GM12878 (cell line): Measurements from ENCODE around the gene CCND2. TPM values are rescaled to one million over a fixed set of nuclear protein-coding genes. Genes with fewer than 3 reads are reported as not detected.

Experiments used
- BMI1 ChIP-seq: fragments of 450-650 bp; IDR thresholded peaks from 2 replicates; pipeline ENCODE4 v1.6.1; 2016; ENCODE audit warnings: mild to moderate bottlenecking, moderate library complexity, borderline replicate concordance
- CBX5 ChIP-seq: sonication (generic); IDR thresholded peaks from 2 replicates; pipeline ENCODE4 v1.6.1; 2016; ENCODE audit warnings: low read depth, moderate library complexity, mild to moderate bottlenecking, inconsistent platforms
- CEBPB ChIP-seq, 2 experiments: fragments of 150-350 bp in 1 of 2; IDR thresholded peaks; 2 replicates each; pipeline ENCODE4 v1.6.1; 2012 to 2014; ENCODE audit warnings: low read depth in 2 of 2, low read length in 2 of 2, borderline replicate concordance in 1 of 2, inconsistent platforms in 1 of 2
- E2F4 ChIP-seq: IDR thresholded peaks from 2 replicates; pipeline ENCODE4 v1.6.1; 2012; ENCODE audit warnings: low read depth, low read length, improper control_type of control experiment
- EED ChIP-seq: sonication (generic); IDR thresholded peaks from 2 replicates; pipeline ENCODE4 v1.6.1; 2016; ENCODE audit warnings: antibody characterized with exemption, low read depth
- EP300 ChIP-seq, 2 experiments: fragments of 150-350 bp in 1 of 2; IDR thresholded peaks; 2 replicates each; pipeline ENCODE4 v1.6.1; 2011 to 2012; ENCODE audit warnings: low read depth in 2 of 2, low read length in 2 of 2, borderline replicate concordance in 1 of 2, improper control_type of control experiment in 1 of 2, inconsistent platforms in 1 of 2; ENCODE audit not compliant: control insufficient read depth in 1 of 2
- ESRRA ChIP-seq: IDR thresholded peaks from 2 replicates; pipeline ENCODE4 v1.6.1; 2012; ENCODE audit warnings: mild to moderate bottlenecking, low read length, improper control_type of control experiment
- GATAD2B ChIP-seq: fragments of 450-650 bp; conservative IDR thresholded peaks from 2 replicates; pipeline ENCODE4 v1.6.1; 2017; ENCODE audit warnings: low read depth, mild to moderate bottlenecking, moderate library complexity
- IKZF1 ChIP-seq: fragments of 450-650 bp; conservative IDR thresholded peaks from 2 replicates; pipeline ENCODE4 v1.6.1; 2017; ENCODE audit warnings: antibody characterized with exemption, mild to moderate bottlenecking
- JUNB ChIP-seq: IDR thresholded peaks from 2 replicates; pipeline ENCODE4 v1.6.1; 2016; ENCODE audit warnings: antibody characterized with exemption, mild to moderate bottlenecking
- KDM1A ChIP-seq: fragments of 200-600 bp; sonication (generic); IDR thresholded peaks from 2 replicates; pipeline ENCODE4 v1.6.1; 2016; ENCODE audit warnings: borderline replicate concordance
- NFIC ChIP-seq: IDR thresholded peaks from 2 replicates; pipeline ENCODE4 v1.6.1; 2012; ENCODE audit warnings: low read depth, mild to moderate bottlenecking, inconsistent platforms, low read length, moderate library complexity
- NFXL1 ChIP-seq: fragments of 450-650 bp; IDR thresholded peaks from 2 replicates; pipeline ENCODE4 v1.6.1; 2017; ENCODE audit warnings: antibody characterized with exemption, mild to moderate bottlenecking, borderline replicate concordance
- NR2C1 ChIP-seq: fragments of 450-650 bp; IDR thresholded peaks from 2 replicates; pipeline ENCODE4 v1.6.1; 2017; ENCODE audit warnings: antibody characterized with exemption, mild to moderate bottlenecking, moderate library complexity
- PAX8 ChIP-seq: fragments of 450-650 bp; IDR thresholded peaks from 2 replicates; pipeline ENCODE4 v1.6.1; 2017; ENCODE audit warnings: mild to moderate bottlenecking, moderate library complexity
- POLR2AphosphoS2 ChIP-seq: IDR thresholded peaks from 2 replicates; pipeline ENCODE4 v1.6.1; 2011; ENCODE audit warnings: low read depth, mild to moderate bottlenecking, low read length, improper control_type of control experiment, moderate library complexity
- POLR2AphosphoS5 ChIP-seq: IDR thresholded peaks from 2 replicates; pipeline ENCODE4 v1.6.1; 2011; ENCODE audit warnings: mild to moderate bottlenecking, low read length, inconsistent platforms
- POU2F2 ChIP-seq: IDR thresholded peaks from 3 replicates; pipeline ENCODE4 v1.6.1; 2011; ENCODE audit warnings: low read depth, mild to moderate bottlenecking, low read length, borderline replicate concordance
- SIN3A ChIP-seq: IDR thresholded peaks from 2 replicates; pipeline ENCODE4 v1.6.1; 2012; ENCODE audit warnings: low read depth, low read length, improper control_type of control experiment
- SKIL ChIP-seq: fragments of 450-650 bp; IDR thresholded peaks from 2 replicates; pipeline ENCODE4 v1.6.1; 2017; ENCODE audit warnings: mild to moderate bottlenecking, low read depth, inconsistent platforms; ENCODE audit not compliant: poor library complexity, severe bottlenecking
- SMAD5 ChIP-seq: IDR thresholded peaks from 2 replicates; pipeline ENCODE4 v1.6.1; 2016; ENCODE audit warnings: antibody characterized with exemption, low read depth
- SP1 ChIP-seq: IDR thresholded peaks from one replicate; pipeline ENCODE4 v1.6.1; 2011; ENCODE audit warnings: low read depth, low read length
- ZNF207 ChIP-seq: fragments of 450-650 bp; IDR thresholded peaks from 2 replicates; pipeline ENCODE4 v1.6.1; 2014; ENCODE audit warnings: antibody characterized with exemption, mild to moderate bottlenecking, borderline replicate concordance
- ZNF217 ChIP-seq: fragments of 450-650 bp; IDR thresholded peaks from 2 replicates; pipeline ENCODE4 v1.6.1; 2017; ENCODE audit warnings: antibody characterized with exemption, mild to moderate bottlenecking
- ZNF24 ChIP-seq: fragments of 450-650 bp; IDR thresholded peaks from 2 replicates; pipeline ENCODE4 v1.6.1; 2017; ENCODE audit warnings: antibody characterized with exemption, mild to moderate bottlenecking
- polyA plus RNA-seq, 11 experiments: library from polyadenylated mRNA; depleted of rRNA in 4 of 11; unstranded in 6 of 11; stranded (reverse) in 5 of 11; fragments of >200 nt; fragmentation: Nextera tagmentation in 4 of 11; fragmentation: Illumina TruSeq in 1 of 11; extraction: Ambion mirVana in 4 of 11; extraction: Trizol in 1 of 11; gene quantifications; 1 replicate in 1 of 11; 2 replicates in 10 of 11; pipeline versions ENCODE4 v1.2.1 to v1.2.3, GENCODE V29; 2011 to 2016; ENCODE audit warnings: inconsistent platforms in 2 of 11, missing spikeins in 2 of 11, low read depth in 1 of 11
- total RNA-seq, 4 experiments: library from RNA; depleted of rRNA in 3 of 4; stranded (reverse); fragments of >200 nt in 3 of 4; fragmentation: Illumina TruSeq in 1 of 4; extraction: Trizol in 1 of 4; gene quantifications; 2 replicates each; pipeline versions ENCODE4 v1.2.1 to v1.2.3, GENCODE V29; 2013 to 2021

Gene CCND2
- total and polyA plus RNA-seq, 10 of the 15 experiments (the other 5 are each of a cell fraction or from before 2014, with no cell fraction given): 30.1 to 263 (median 152) TPM

- TF ChIP-seq ESRRA (no peak), POU2F2 (peak; percentile 55; the same call in 1 of the 3 replicates), CBX5 (no peak), GATAD2B (no peak), SKIL (no peak), ZNF24 (no peak), KDM1A (no peak), SMAD5 (no peak), EP300 (IDR thresholded peaks at IDR 0.05; ENCODE audit: borderline replicate concordance in 1 of 2, control insufficient read depth in 1 of 2, low read depth in 2 of 2, low read length in 2 of 2) (no peak), JUNB (no peak), NFXL1 (no peak), ZNF207 (no peak), EED (no peak), NFIC (no peak), POLR2AphosphoS5 (peak; percentile 15; the same call in 1 of the 2 replicates), CEBPB (IDR thresholded peaks at IDR 0.05; ENCODE audit: borderline replicate concordance in 1 of 2, low read depth in 2 of 2, low read length in 2 of 2) (no peak), NR2C1 (no peak), POLR2AphosphoS2 (no peak), SIN3A (no peak), PAX8 (no peak), BMI1 (peak; percentile 43; the same call in 1 of the 2 replicates), ZNF217 (no peak), IKZF1 (0 out of 2 replicates have a peak, but pooled peaks have one; percentile 36), SP1 (no peak), E2F4 (no peak)
These were observed 12.7 kb downstream of the CCND2 start (continued) for GRCh38 chr12:4286228-4286627.
